T-cell (primary cell): ENCODE results near the gene BTRC. TPM values are rescaled to one million over a fixed set of nuclear protein-coding genes. Genes with fewer than 3 reads are reported as not detected.

Experiments used
- ATAC-seq, 4 experiments: fragments of 200-7000 bp in 3 of 4; fragments of 150-1000 bp in 1 of 4; cut with Tn5 transposase; replicated peaks in 1 of 4; 1 replicate in 3 of 4; 2 replicates in 1 of 4; pipeline ENCODE4 v1.10.0; 2021; ENCODE audit warnings: moderate library complexity in 3 of 4, mild to moderate bottlenecking in 2 of 4, moderate number of reproducible peaks in 1 of 4
- CTCF ChIA-PET, 2 donors: fragments of 300-600 bp; sonication (Branson Sonifier 250); formaldehyde crosslinking; loops; one replicate each; lab custom pipeline; 2022; ENCODE audit warnings: antibody characterized with exemption in 2 of 2; lab: Charles Lee
- POLR2A ChIA-PET, 2 donors: fragments of 300-600 bp; sonication (Branson Sonifier 250); formaldehyde crosslinking; loops; one replicate each; lab custom pipeline; 2022; ENCODE audit warnings: antibody characterized with exemption in 2 of 2; lab: Charles Lee
- DNase-seq, 35 experiments: peaks; one replicate each; pipeline versions ENCODE4 v3.0.0 to v3.0.0-alpha.2; 2013 to 2023
- H3K27ac ChIP-seq: one replicate; pipeline ENCODE4 v1.5.1; 2013; ENCODE audit warnings: low read length
- H3K27me3 ChIP-seq, 2 experiments: replicated peaks in 1 of 2; 1 replicate in 1 of 2; 2 replicates in 1 of 2; pipeline versions ENCODE4 v1.6.1 to v1.7.0; 2013; ENCODE audit warnings: low read length in 1 of 2, mixed read lengths in 1 of 2; ENCODE audit not compliant: control insufficient read depth in 2 of 2, insufficient read depth in 2 of 2; ENCODE audit errors: extremely low read depth in 1 of 2
- H3K36me3 ChIP-seq, 2 donors: 1 replicate in 1 of 2; 2 replicates in 1 of 2; pipeline versions ENCODE4 v1.6.1 to v1.7.0; 2013; ENCODE audit warnings: low read length in 1 of 2; ENCODE audit not compliant: control insufficient read depth in 2 of 2, insufficient read depth in 1 of 2; ENCODE audit errors: extremely low read depth in 1 of 2
- H3K4me1 ChIP-seq, 2 experiments: 1 replicate in 1 of 2; 2 replicates in 1 of 2; pipeline versions ENCODE4 v1.6.1 to v1.7.0; 2013; ENCODE audit warnings: low read length in 2 of 2, mixed read lengths in 1 of 2; ENCODE audit not compliant: insufficient read depth in 2 of 2, control insufficient read depth in 1 of 2; ENCODE audit errors: extremely low read depth in 1 of 2
- H3K4me3 ChIP-seq, 2 donors: 1 replicate in 1 of 2; 2 replicates in 1 of 2; pipeline versions ENCODE4 v1.5.1 to v1.7.0; 2013; ENCODE audit warnings: mild to moderate bottlenecking in 2 of 2, low read length in 1 of 2, moderate library complexity in 1 of 2; ENCODE audit not compliant: control insufficient read depth in 1 of 2; ENCODE audit errors: extremely low read depth in 1 of 2
- H3K9me3 ChIP-seq: 2 replicates; pipeline ENCODE4 v1.7.0; 2013
- H3K27ac Mint-ChIP-seq, 2 donors: one replicate each; pipeline ENCODE4 v1.8.0; 2020 to 2021; ENCODE audit warnings: mild to moderate bottlenecking in 2 of 2, mixed read lengths in 2 of 2
- H3K27me3 Mint-ChIP-seq, 2 donors: one replicate each; pipeline ENCODE4 v1.8.0; 2021 to 2022; ENCODE audit warnings: mixed read lengths in 2 of 2
- H3K36me3 Mint-ChIP-seq: one replicate; pipeline ENCODE4 v1.8.0; 2021; ENCODE audit warnings: mixed read lengths
- H3K4me1 Mint-ChIP-seq, 3 donors: one replicate each; pipeline ENCODE4 v1.8.0; 2020 to 2022; ENCODE audit warnings: mixed read lengths in 3 of 3, mild to moderate bottlenecking in 1 of 3
- H3K4me3 Mint-ChIP-seq, 3 donors: one replicate each; pipeline ENCODE4 v1.8.0; 2020 to 2022; ENCODE audit warnings: mild to moderate bottlenecking in 3 of 3, mixed read lengths in 3 of 3, moderate library complexity in 3 of 3
- H3K9me3 Mint-ChIP-seq, 3 donors: one replicate each; pipeline ENCODE4 v1.8.0; 2020 to 2022; ENCODE audit warnings: mixed read lengths in 3 of 3
- whole genome bisulfite sequencing: methylation state at CpG from one replicate; pipeline ENCODE4 v1.1.5; 2013; ENCODE audit warnings: missing lambda C conversion rate; ENCODE audit not compliant: insufficient coverage; 5-methylcytosine and 5-hydroxymethylcytosine counted together
- total RNA-seq, 35 experiments: library from RNA in 6 of 35; stranded (reverse) in 6 of 35; fragments of 120-200 nt in 1 of 35; gene quantifications; one replicate each; pipeline versions ENCODE4 v1.2.1 to v1.2.4 and lab custom pipeline; 2013 to 2026

BTRC gene
- total RNA-seq, 5 donors from 2014 or later (not counting 1 experiment from before 2014, with no cell fraction given) = 15.7 to 23.2 (median 17.3) TPM

- DNase-seq (no peak), ATAC-seq (no peak)
- Mint-ChIP-seq H3K36me3 (peaks cover 20% of the 10 kb centered on the region), H3K9me3 (no peaks in the 10 kb centered on the region), H3K4me3 (no peak overlapping the region), H3K27ac (no peak overlapping the region), H3K27me3 (no peaks in the 10 kb centered on the region), H3K4me1 (no peaks in the 10 kb centered on the region)
- Histone ChIP-seq H3K4me3 (no peak overlapping the region), H3K27ac (no peak overlapping the region), H3K27me3 (no peaks in the 10 kb centered on the region), H3K4me1 (no peaks in the 10 kb centered on the region), H3K9me3 (no peaks in the 10 kb centered on the region), H3K36me3 (no peaks in the 10 kb centered on the region)
- ChIA-PET CTCF (interaction anchor here (0.6 to 0.7 kb wide), 2 partner anchors 29 to 35 kb away, joined by 3 read pairs; no protein-coding TSS in a partner anchor), POLR2A (no interaction called here)
- WGBS = no CpG with 5 or more reads among the region's 2 CpGs
These were observed 159.8 kb downstream of the BTRC start for GRCh38 chr10:101513733-101514132.

GRCh38 chr10:101525848-101526247 lies 171.9 kb downstream of the BTRC start:
- Mint-ChIP-seq H3K27ac (no peak overlapping the region), H3K4me1 (no peaks in the 10 kb centered on the region), H3K9me3 (no peaks in the 10 kb centered on the region), H3K27me3 (no peaks in the 10 kb centered on the region), H3K36me3 (peaks cover 14% of the 10 kb centered on the region), H3K4me3 (no peak overlapping the region)
- Histone ChIP-seq H3K27ac (no peak overlapping the region), H3K36me3 (peaks cover 5 to 9% of the 10 kb centered on the region in 2 donors), H3K27me3 (no peaks in the 10 kb centered on the region), H3K4me1 (no peaks in the 10 kb centered on the region), H3K9me3 (no peaks in the 10 kb centered on the region), H3K4me3 (no peak overlapping the region)
- 83% methylated on average over 2 of the region's 6 CpGs for WGBS
- ATAC-seq (no peak), DNase-seq (no peak)
- ChIA-PET POLR2A (interaction anchor here in 1 of 2 donors (0.6 kb wide), 1 partner anchor 213 kb away, joined by 4 read pairs; no protein-coding TSS in a partner anchor), CTCF (no interaction called here)

DNA sequence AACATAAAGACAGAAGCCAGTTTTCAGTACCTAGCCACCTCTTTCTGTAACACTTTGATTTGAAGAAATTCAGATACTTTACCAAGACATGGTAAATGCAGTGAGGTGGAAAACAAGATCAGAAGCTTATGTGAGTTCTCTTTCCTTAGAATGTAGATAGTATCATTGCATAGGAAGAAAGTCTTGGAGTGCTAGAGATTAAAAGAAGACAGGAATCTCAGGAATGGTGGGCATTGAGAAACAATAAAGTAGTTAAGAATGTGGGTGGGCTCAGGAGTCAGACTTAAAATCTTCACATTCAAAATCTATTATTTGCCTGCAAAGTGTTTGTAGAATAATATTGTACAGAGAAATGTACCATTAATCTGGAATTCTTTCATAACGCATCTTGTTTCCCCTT lies 175.2 kb downstream of the BTRC start:
- CTCF ChIA-PET = no interaction called here
- Histone ChIP-seq H3K4me3 (no peak overlapping the region), H3K9me3 (no peaks in the 10 kb centered on the region), H3K27me3 (no peaks in the 10 kb centered on the region), H3K36me3 (peaks cover 5 to 21% of the 10 kb centered on the region in 2 donors), H3K27ac (no peak overlapping the region), H3K4me1 (no peaks in the 10 kb centered on the region)
- Mint-ChIP-seq H3K27ac (no peak overlapping the region), H3K4me1 (no peaks in the 10 kb centered on the region), H3K36me3 (peaks cover 17% of the 10 kb centered on the region), H3K9me3 (no peaks in the 10 kb centered on the region), H3K4me3 (no peak overlapping the region), H3K27me3 (no peaks in the 10 kb centered on the region)
- DNase-seq (no peak), ATAC-seq (no peak)
- whole genome bisulfite sequencing = no CpG with 5 or more reads among the region's 1 CpG
- POLR2A ChIA-PET = interaction anchor here in 1 of 2 donors (0.5 kb wide), 1 partner anchor 237 kb away, joined by 3 read pairs; no protein-coding TSS in a partner anchor

DNA sequence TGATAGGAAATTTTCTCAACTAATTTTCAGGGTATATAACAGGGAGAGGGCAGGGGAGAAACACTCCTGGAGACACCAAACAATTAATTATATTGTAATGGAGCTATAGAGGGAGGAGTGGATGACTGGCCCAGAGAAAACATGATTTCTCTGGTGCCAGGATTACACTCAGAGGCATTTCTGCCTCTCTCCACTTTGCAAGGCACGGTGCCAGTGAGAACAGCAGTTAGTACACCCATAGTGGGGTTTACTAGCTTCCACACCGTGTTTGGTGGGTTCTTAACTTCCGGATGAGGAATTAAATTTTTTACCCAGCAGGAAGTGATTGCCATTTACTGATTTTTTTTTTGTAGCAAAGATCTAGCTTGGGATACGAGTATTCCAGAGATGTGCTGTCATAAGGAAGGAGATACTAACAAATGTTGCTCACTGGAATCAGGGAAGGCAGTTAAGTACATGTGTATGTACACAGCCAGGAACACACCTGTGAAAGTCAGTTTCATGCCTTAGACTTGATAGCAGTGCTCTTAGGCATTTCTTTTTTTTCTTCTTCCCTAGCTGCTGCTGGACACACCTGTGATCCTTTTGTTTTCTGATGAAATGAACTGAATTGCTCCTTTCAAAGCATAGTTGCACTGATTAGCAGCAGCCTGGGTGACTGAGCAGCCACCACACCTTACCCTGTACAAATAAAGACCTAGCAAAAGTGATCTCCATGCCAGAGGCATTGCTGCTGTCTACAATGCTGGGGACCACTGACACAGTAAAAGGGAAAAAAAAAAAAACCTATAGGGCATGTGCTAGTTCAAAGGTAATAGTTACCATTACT lies 176.0 kb downstream of the BTRC start:
- DNase-seq (no peak), ATAC-seq (no peak)
- no peaks in the 10 kb centered on the region for H3K4me1 ChIP-seq
- Mint-ChIP-seq H3K36me3 (peaks cover 22% of the 10 kb centered on the region), H3K4me3 (no peak overlapping the region), H3K4me1 (no peaks in the 10 kb centered on the region), H3K9me3 (no peaks in the 10 kb centered on the region), H3K27ac (no peak overlapping the region), H3K27me3 (no peaks in the 10 kb centered on the region)
- H3K4me3 ChIP-seq = no peak overlapping the region
- WGBS = 100% methylated on average over 1 of the region's 4 CpGs
- H3K27me3 ChIP-seq = no peaks in the 10 kb centered on the region
- H3K36me3 ChIP-seq = peaks cover 5 to 26% of the 10 kb centered on the region in 2 donors
- CTCF ChIA-PET = no interaction called here
- no peak overlapping the region for H3K27ac ChIP-seq
- POLR2A ChIA-PET = interaction anchor here in 1 of 2 donors (0.5 kb wide), 1 partner anchor 375 kb away, joined by 5 read pairs; no protein-coding TSS in a partner anchor
- no peaks in the 10 kb centered on the region for H3K9me3 ChIP-seq

GRCh38 chr10:101535949-101536348 lies 182.0 kb downstream of the BTRC start:
- ChIA-PET CTCF (interaction anchor here in 1 of 2 donors (1.0 kb wide), 1 partner anchor 10 kb away, joined by 4 read pairs; no protein-coding TSS in a partner anchor), POLR2A (no interaction called here)
- H3K27ac Mint-ChIP-seq = no peak overlapping the region
- H3K9me3 Mint-ChIP-seq = no peaks in the 10 kb centered on the region
- peaks cover 3 to 41% of the 10 kb centered on the region in 2 donors for H3K36me3 ChIP-seq
- H3K4me3 Mint-ChIP-seq = no peak overlapping the region
- no peak overlapping the region for H3K4me3 ChIP-seq
- DNase-seq (no peak), ATAC-seq (no peak)
- H3K27ac ChIP-seq = no peak overlapping the region
- H3K36me3 Mint-ChIP-seq = peaks cover 42% of the 10 kb centered on the region
- H3K27me3 ChIP-seq = no peaks in the 10 kb centered on the region
- no peaks in the 10 kb centered on the region for H3K4me1 Mint-ChIP-seq
- H3K9me3 ChIP-seq = no peaks in the 10 kb centered on the region
- WGBS = 50% methylated on average over 1 of the region's 4 CpGs
- H3K4me1 ChIP-seq = no peaks in the 10 kb centered on the region
- H3K27me3 Mint-ChIP-seq = no peaks in the 10 kb centered on the region

DNA sequence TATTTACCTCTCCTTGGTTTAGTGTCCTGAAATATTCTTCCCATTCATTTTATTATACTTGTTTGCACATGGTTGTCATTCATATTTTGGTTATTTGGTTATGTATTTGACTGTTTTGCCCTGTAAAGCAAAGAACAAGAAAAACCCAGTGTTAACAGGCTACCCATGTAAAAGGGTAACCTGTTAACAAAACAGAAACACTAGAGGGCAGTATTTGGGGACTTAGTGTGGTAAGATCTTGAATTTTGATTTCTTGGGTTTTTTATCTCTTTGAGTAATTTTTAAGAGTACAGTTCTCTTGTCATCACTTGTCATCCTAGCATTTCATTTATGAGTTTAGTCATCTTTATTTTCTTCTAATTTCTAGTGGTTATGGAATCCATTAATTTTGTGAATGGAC lies 182.8 kb downstream of the BTRC start:
- no peaks in the 10 kb centered on the region for H3K4me1 Mint-ChIP-seq
- DNase-seq = peak in 1 of 35 experiments; percentile 56
- Histone ChIP-seq H3K36me3 (peaks cover 7 to 41% of the 10 kb centered on the region in 2 donors), H3K4me1 (no peaks in the 10 kb centered on the region), H3K9me3 (no peaks in the 10 kb centered on the region), H3K27me3 (no peaks in the 10 kb centered on the region), H3K27ac (no peak overlapping the region), H3K4me3 (no peak overlapping the region)
- POLR2A ChIA-PET = no interaction called here
- no peak overlapping the region for H3K4me3 Mint-ChIP-seq
- no peak for ATAC-seq
- H3K36me3 Mint-ChIP-seq = peaks cover 40% of the 10 kb centered on the region
- no peaks in the 10 kb centered on the region for H3K27me3 Mint-ChIP-seq
- H3K27ac Mint-ChIP-seq = no peak overlapping the region
- no peaks in the 10 kb centered on the region for H3K9me3 Mint-ChIP-seq
- CTCF ChIA-PET = interaction anchor here in 1 of 2 donors (1.0 kb wide), 1 partner anchor 9 kb away, joined by 4 read pairs; no protein-coding TSS in a partner anchor
